Pulmonary artery endothelial cell (primary cell): Measurements from ENCODE around the gene IFT22. TPM values are rescaled to one million over a fixed set of nuclear protein-coding genes. Genes with fewer than 3 reads are reported as not detected.
"Not testable (repeated sequence)": the region's sequence is repeated elsewhere in the genome, so short reads cannot be mapped to it uniquely, and the experiment has no call there.

Experiments
- DNase-seq: peaks from one replicate; pipeline ENCODE4 v3.0.0-alpha.2; 2011; ENCODE audit warnings: low read depth, low spot score
- total RNA-seq: library from RNA; depleted of rRNA; stranded (reverse); fragments of >200 nt; gene quantifications from 2 replicates; pipeline ENCODE4 v1.2.3, GENCODE V29; 2014

IFT22 gene
- total RNA-seq, 1 donor from 2014 or later, result 24.2 TPM

DNA sequence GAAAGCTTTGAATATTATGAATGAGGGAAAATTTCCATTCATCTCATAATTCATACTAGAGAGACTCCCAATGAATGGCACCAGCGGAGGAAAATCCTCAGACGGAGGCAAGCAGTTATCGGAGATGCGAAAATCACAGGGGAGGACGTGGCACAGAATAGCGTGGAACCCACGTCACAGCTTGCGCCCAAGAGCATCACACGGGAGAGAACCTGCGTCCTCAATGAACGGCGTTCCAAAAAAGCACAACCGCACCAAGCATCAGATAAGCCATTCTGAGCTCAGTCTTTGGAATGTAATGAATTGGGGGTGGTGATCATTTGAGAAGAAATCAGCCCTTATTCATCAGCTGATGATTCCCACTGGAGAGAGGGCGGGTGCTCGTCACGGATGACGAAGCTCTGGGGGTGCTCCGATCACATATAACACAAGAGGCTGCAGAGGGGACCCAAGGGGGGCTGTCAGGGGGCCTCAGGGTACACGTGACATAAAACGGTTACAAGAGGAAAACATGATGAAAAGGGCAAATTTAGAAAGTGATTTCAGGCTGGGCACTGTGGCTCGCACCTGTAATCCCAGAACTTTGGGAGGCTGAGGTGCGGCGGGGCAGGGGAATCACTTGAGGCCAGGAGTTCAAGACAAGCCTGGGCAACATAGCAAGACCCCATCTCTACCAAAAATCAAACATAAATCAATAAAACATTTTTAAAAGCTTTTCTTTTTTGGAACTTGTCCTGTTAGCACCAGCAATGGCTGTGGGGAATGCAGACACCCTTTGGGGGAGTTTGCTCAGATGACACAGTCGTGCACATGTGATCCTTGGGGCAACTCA is 42.9 kb downstream of the IFT22 start:
- no peak for DNase-seq

DNA sequence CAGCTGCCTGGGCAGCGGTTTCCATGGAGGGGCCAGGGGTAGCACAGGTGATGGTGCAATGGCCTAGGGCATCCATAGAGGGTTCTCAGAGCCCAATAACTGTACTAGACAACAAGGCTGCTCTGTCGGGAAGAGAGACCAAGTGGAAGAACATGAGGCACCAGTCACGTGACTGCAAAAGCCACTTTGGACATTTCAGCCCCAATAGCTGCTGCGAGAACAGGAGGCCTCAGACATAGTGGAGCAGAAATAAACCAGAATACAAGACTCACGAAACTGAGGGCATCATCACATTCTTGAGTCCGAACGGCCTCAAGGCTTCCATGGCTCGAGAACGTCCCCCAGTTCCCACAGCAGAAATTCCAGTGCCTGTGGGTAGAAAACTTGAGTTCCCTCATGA is 44.5 kb downstream of the IFT22 start:
- no peak for DNase-seq

DNA sequence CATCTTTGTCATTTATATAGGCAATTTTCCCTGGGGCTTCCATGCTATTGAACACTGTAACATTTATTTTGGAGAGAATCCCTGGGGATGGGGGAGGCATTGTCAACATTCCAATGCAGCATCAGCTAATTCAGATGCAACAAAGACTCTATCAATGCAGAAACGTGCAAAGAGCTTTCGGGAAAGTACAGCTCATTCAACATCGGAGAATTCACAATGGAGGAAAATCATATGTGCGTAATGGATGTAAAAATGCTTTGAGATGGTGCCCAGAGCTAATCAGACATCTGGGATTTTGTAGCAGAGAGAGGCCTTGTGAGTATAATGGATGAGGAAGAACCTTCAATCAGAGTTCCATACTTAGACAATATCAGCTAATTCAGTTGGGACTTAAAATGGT is 48.4 kb downstream of the IFT22 start:
- no peak for DNase-seq

DNA sequence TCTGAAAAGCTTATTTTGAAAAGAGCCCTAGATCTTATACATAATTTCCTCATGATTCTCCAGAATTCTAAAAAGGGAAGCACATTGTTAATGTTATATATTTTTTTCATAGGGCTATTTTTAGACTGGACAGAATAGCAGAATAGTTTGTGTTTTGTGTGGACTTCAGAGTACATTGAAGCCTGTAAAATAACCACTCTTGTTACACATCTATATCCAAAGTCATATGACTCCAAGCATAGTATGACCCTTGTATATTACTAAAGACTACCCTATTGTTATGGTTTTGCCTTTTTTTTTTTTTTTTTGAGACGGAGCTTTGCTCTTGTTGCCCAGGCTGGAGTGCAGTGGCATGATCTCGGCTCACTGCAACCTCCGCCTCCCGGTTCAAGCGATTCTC is 50.6 kb downstream of the IFT22 start:
- DNase-seq, result no peak

DNA sequence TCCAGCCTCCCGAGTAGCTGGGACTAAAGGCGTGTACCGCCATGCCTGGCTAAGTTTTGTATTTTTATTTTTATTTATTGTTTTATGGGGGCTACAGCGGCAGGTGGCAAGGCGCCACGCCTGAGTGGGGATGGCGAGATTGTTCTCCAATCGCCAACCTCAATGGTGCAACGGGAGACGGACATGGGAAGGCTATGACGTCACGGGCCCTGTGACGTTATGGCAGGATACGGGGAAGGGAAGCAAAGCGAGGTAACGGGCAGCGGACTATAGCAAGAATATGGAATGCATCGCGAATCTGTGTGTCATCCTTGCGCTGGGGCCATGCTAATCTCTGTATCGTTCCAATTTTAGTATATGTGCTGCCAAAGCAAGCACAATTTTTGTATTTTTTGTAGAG is 51.9 kb downstream of the IFT22 start:
- DNase-seq, result no peak

DNA sequence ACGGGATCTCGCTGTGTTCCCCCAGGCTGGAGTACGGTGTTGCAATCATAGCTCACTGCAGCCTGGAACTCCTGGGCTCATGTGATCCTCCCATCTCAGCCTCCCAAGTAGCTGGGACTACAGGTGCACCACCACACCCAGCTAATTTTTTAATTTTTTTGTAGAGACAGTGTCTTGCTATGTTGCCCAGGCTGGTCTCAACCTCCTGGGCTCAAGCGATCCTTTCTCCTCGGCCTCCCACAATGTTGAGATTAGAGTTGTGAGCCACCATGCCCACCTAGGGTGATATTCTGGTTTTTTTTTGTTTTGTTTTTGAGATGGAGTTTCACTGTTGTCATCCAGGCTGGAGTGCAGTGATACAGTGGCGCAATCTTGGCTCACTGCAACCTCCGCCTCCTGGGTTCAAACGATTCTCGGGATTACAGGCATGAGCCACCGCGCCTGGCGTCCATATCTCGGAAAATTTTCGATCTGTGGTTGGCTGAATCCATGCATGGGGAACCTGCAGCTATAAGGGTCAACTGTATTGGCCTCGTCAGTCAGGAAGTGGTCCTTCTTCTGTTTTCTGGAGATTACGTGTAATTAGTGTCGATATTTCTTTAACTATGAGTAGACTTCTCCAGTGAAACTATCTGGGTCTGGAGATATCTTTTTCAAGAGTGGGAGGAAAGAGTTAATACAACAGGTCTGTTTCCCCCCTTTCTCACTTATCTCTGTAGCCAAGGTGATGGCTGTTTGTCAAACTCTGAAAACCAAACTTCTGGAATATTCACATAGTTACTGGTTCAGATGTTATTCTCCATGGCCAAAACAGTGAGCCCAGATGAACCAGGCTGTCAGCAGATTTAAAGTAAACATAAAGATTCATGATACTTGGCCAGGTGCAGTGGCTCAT is 55.7 kb downstream of the IFT22 start:
- no peak for DNase-seq

DNA sequence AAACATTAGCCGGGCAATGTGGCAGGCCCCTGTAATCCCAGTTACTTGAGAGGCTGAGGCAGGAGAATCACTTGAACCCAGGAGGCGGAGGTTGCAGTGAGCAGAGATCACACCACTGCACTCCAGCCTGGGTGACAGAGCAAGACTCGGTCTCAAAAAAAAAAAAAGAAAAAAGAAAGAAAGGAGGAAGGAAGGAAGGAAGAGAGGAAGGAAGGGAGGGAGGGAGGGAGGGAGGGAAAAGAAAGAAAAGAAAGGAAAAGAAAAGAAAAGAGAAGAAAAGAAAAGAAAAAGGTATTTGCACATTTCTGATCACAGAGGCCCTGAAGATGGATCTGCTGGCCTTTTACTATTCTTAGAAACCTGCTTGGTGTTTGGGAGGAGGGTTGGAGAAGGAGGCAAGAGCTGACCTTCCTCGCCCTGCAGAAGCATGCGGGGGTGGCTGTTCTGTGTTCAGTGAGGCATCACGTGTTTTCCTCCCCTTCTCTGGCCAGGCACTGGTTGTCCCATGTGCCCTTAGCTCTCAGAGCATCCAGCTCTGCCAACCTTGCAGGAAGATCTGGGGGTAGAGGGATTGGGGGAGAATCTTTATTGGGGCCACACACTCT is 57.4 kb downstream of the IFT22 start:
- DNase-seq, result not testable (repeated sequence)

Other genes starting within 250 kb of the IFT22 start
- 14.0 and 28.8 TPM in 2 replicates for gene TRIM56, start 236.3 kb downstream of the IFT22 start, total RNA-seq
- 2,165 and 2,466 TPM in 2 replicates for gene SERPINE1, start 194.7 kb downstream of the IFT22 start, total RNA-seq
- gene AP1S1, start 167.3 kb downstream of the IFT22 start, total RNA-seq, result 161 and 225 TPM in 2 replicates
- 0.07 TPM in 1 of 2 replicates, not detected in the other for gene VGF, start 156.2 kb downstream of the IFT22 start, total RNA-seq
- not detected in 2 replicates for gene NAT16, start 141.5 kb downstream of the IFT22 start, total RNA-seq
- gene MOGAT3, start 120.8 kb downstream of the IFT22 start, total RNA-seq, result not detected in 2 replicates
- gene PLOD3, start 104.2 kb downstream of the IFT22 start, total RNA-seq, result 65.4 and 80.8 TPM in 2 replicates
- 84.0 and 118 TPM in 2 replicates for gene ZNHIT1, start 103.6 kb downstream of the IFT22 start, total RNA-seq
- gene CLDN15, start 84.0 kb downstream of the IFT22 start, total RNA-seq, result 2.0 and 3.6 TPM in 2 replicates
- 132 and 233 TPM in 2 replicates for gene FIS1, start 76.7 kb downstream of the IFT22 start, total RNA-seq
- gene COL26A1, start 41.1 kb upstream of the IFT22 start, total RNA-seq, result not detected in 2 replicates